Keratinocyte (primary cell): Measurements from ENCODE around the gene TLR1. TPM values are rescaled to one million over a fixed set of nuclear protein-coding genes. Genes with fewer than 3 reads are reported as not detected.

Source experiments
- DNase-seq: peaks from one replicate; pipeline ENCODE4 v3.0.0-alpha.2; 2011; ENCODE audit warnings: low read depth, missing footprints, low spot score
- FAIRE-seq: peaks from 2 replicates; lab custom pipeline; 2011; peaks lifted over from hg19 to GRCh38; lab: Jason Lieb, UNC
- H2AFZ ChIP-seq: 2 replicates; pipeline ENCODE4 v1.6.0; 2012; ENCODE audit warnings: low read length, control low read depth, inconsistent platforms; ENCODE audit not compliant: control insufficient read depth
- H3K27ac ChIP-seq: 2 replicates; pipeline ENCODE4 v1.5.1; 2011; ENCODE audit warnings: low read length; ENCODE audit not compliant: control insufficient read depth, insufficient read depth
- H3K27me3 ChIP-seq: 3 replicates; pipeline ENCODE4 v1.6.0; 2011; ENCODE audit warnings: low read length; ENCODE audit not compliant: control insufficient read depth, insufficient read depth; ENCODE audit errors: extremely low read depth
- H3K36me3 ChIP-seq, 2 experiments: 2 replicates in 1 of 2; 3 replicates in 1 of 2; pipeline ENCODE4 v1.5.1; 2011; ENCODE audit warnings: low read length in 2 of 2, mild to moderate bottlenecking in 1 of 2; ENCODE audit not compliant: control insufficient read depth in 2 of 2, insufficient read depth in 2 of 2; ENCODE audit errors: extremely low read depth in 1 of 2
- H3K4me1 ChIP-seq: 3 replicates; pipeline ENCODE4 v1.5.1; 2011; ENCODE audit warnings: low read length; ENCODE audit not compliant: control insufficient read depth, insufficient read depth; ENCODE audit errors: extremely low read depth
- H3K4me2 ChIP-seq: 3 replicates; pipeline ENCODE4 v1.6.0; 2011; ENCODE audit warnings: low read depth, low read length; ENCODE audit not compliant: control insufficient read depth, insufficient read depth; ENCODE audit errors: extremely low read depth
- H3K4me3 ChIP-seq, 3 experiments: fragments of 200-600 bp in 1 of 3; sonication (generic) in 1 of 3; 2 replicates in 2 of 3; 3 replicates in 1 of 3; pipeline ENCODE4 v1.5.1; 2011 to 2016; ENCODE audit warnings: low read length in 3 of 3, mild to moderate bottlenecking in 3 of 3, control low read depth in 2 of 3, inconsistent platforms in 1 of 3, low read depth in 1 of 3, mixed read lengths in 1 of 3, mixed run types in 1 of 3, moderate library complexity in 1 of 3; ENCODE audit not compliant: control insufficient read depth in 2 of 3, insufficient read depth in 2 of 3; ENCODE audit errors: extremely low read depth in 1 of 3
- H3K79me2 ChIP-seq: 2 replicates; pipeline ENCODE4 v1.6.0; 2012; ENCODE audit warnings: low read length; ENCODE audit not compliant: control insufficient read depth, insufficient read depth
- H3K9ac ChIP-seq: 3 replicates; pipeline ENCODE4 v1.6.0; 2011; ENCODE audit warnings: low read length; ENCODE audit not compliant: control insufficient read depth, insufficient read depth; ENCODE audit errors: extremely low read depth
- H3K9me1 ChIP-seq: 3 replicates; pipeline ENCODE4 v1.6.0; 2011; ENCODE audit warnings: low read length; ENCODE audit not compliant: control insufficient read depth, insufficient read depth; ENCODE audit errors: extremely low read depth
- H3K9me3 ChIP-seq: 2 replicates; pipeline ENCODE4 v1.5.1; 2012; ENCODE audit warnings: low read depth, low read length; ENCODE audit not compliant: control insufficient read depth
- H4K20me1 ChIP-seq: 3 replicates; pipeline ENCODE4 v1.6.0; 2011; ENCODE audit warnings: low read length; ENCODE audit not compliant: control insufficient read depth, insufficient read depth; ENCODE audit errors: extremely low read depth
- CTCF ChIP-seq, 3 experiments: IDR thresholded peaks in 1 of 3; conservative IDR thresholded peaks in 1 of 3; optimal IDR thresholded peaks in 1 of 3; 2 replicates in 2 of 3; 3 replicates in 1 of 3; pipeline versions ENCODE3 to v1.5.1; 2011; ENCODE audit warnings: low read length in 3 of 3, mild to moderate bottlenecking in 3 of 3, moderate library complexity in 2 of 3, control low read depth in 1 of 3, inconsistent platforms in 1 of 3; ENCODE audit not compliant: insufficient read depth in 2 of 3; ENCODE audit errors: extremely low read depth in 1 of 3
- EZH2 ChIP-seq: IDR thresholded peaks from one replicate; pipeline ENCODE4 v1.6.1; 2012; ENCODE audit warnings: inconsistent platforms, mild to moderate bottlenecking, low read length, moderate library complexity
- dilution Hi-C: fragments of 300-500 bp; cut with MboI; formaldehyde crosslinking; loops from one replicate; pipeline ENCODE4 v1.7.0; 2020; ENCODE audit warnings: low sequenced_read_pairs; ENCODE audit not compliant: extremely low pct_ligation_motif_present
- polyA plus RNA-seq, 5 experiments: library from polyadenylated mRNA; depleted of rRNA in 3 of 5; stranded (reverse) in 3 of 5; stranded (forward) in 1 of 5; unstranded in 1 of 5; fragments of >200 nt; gene quantifications; 1 replicate in 1 of 5; 2 replicates in 3 of 5; 3 replicates in 1 of 5; pipeline versions ENCODE4 v1.2.1 to v1.2.3, GENCODE V29; 2011 to 2012; ENCODE audit warnings: missing spikeins in 2 of 5, low read depth in 1 of 5, low replicate concordance in 1 of 5

Gene TLR1
- polyA plus RNA-seq, 1 donor (not counting 4 experiments of a cell fraction or from before 2014, with no cell fraction given), result 0.73 TPM

- no peak for TF ChIP-seq EZH2
- TF ChIP-seq CTCF (optimal IDR thresholded peaks at IDR 0.05 in 1 of 3, IDR thresholded peaks at IDR 0.05 in 1 of 3, conservative IDR thresholded peaks at IDR 0.05 in 1 of 3; ENCODE audit: extremely low read depth in 1 of 3, insufficient read depth in 2 of 3, low read length in 3 of 3), result no peak
- H2AFZ ChIP-seq, result no peak overlapping the region
- no peak overlapping the region for H3K27ac ChIP-seq
- no peaks in the 10 kb centered on the region for H3K79me2 ChIP-seq
- H4K20me1 ChIP-seq, result no peaks in the 10 kb centered on the region
- no peaks in the 10 kb centered on the region for H3K27me3 ChIP-seq
- H3K4me2 ChIP-seq, result no peak overlapping the region
- H3K4me3 ChIP-seq, result no peak overlapping the region
- H3K36me3 ChIP-seq, result no peaks in the 10 kb centered on the region
- H3K9me1 ChIP-seq, result no peaks in the 10 kb centered on the region
- peaks cover 4% of the 10 kb centered on the region for H3K4me1 ChIP-seq
- DNase-seq, result no peak
- H3K9me3 ChIP-seq, result no peaks in the 10 kb centered on the region
- dilution Hi-C loops, result no loop called here
- no peak overlapping the region for H3K9ac ChIP-seq
- FAIRE-seq, result no peak
Measured at GRCh38 chr4:38842994-38843393, 38.4 kb upstream of the TLR1 start.

- Histone ChIP-seq H4K20me1 (no peaks in the 10 kb centered on the region), H3K9me1 (no peaks in the 10 kb centered on the region), H3K27me3 (no peaks in the 10 kb centered on the region), H3K4me3 (no peak overlapping the region), H3K4me2 (no peak overlapping the region), H3K9ac (no peak overlapping the region), H3K36me3 (no peaks in the 10 kb centered on the region), H3K79me2 (no peaks in the 10 kb centered on the region), H3K4me1 (peaks cover 10% of the 10 kb centered on the region), H2AFZ (no peak overlapping the region), H3K9me3 (no peaks in the 10 kb centered on the region), H3K27ac (no peak overlapping the region)
- DNase-seq (no peak), FAIRE-seq (peak; percentile 83)
- TF ChIP-seq EZH2, result no peak
- TF ChIP-seq CTCF (optimal IDR thresholded peaks at IDR 0.05 in 1 of 3, IDR thresholded peaks at IDR 0.05 in 1 of 3, conservative IDR thresholded peaks at IDR 0.05 in 1 of 3; ENCODE audit: extremely low read depth in 1 of 3, insufficient read depth in 2 of 3, low read length in 3 of 3), result no peak
- dilution Hi-C loops, result no loop called here
Measured at GRCh38 chr4:38837849-38838248, 33.3 kb upstream of the TLR1 start.
